Liver (tissue), 9 donors: ENCODE data around the gene P2RX5. TPM values are rescaled to one million over a fixed set of nuclear protein-coding genes. Genes with fewer than 3 reads are reported as not detected.

Experiments
- DNase-seq: peaks from one replicate; pipeline ENCODE4 v3.0.0-alpha.2; 2017; ENCODE audit warnings: low spot score
- H3K27ac ChIP-seq, 2 donors: one replicate each; pipeline ENCODE4 v1.7.0; 2013; ENCODE audit warnings: inconsistent platforms in 2 of 2, low read length in 2 of 2, control low read depth in 1 of 2, low read depth in 1 of 2, mild to moderate bottlenecking in 1 of 2
- H3K27me3 ChIP-seq, 4 donors: one replicate each; pipeline versions ENCODE4 v1.6.1 to v1.7.0; 2013; ENCODE audit warnings: low read length in 3 of 4, inconsistent platforms in 1 of 4, mild to moderate bottlenecking in 1 of 4, moderate library complexity in 1 of 4; ENCODE audit not compliant: control insufficient read depth in 4 of 4, insufficient read depth in 4 of 4
- H3K36me3 ChIP-seq, 4 donors: one replicate each; pipeline versions ENCODE4 v1.6.1 to v1.7.0; 2013; ENCODE audit warnings: low read length in 3 of 4, mild to moderate bottlenecking in 3 of 4, low read depth in 1 of 4, moderate library complexity in 1 of 4; ENCODE audit not compliant: control insufficient read depth in 4 of 4, insufficient read depth in 3 of 4
- H3K4me1 ChIP-seq, 4 donors: one replicate each; pipeline versions ENCODE4 v1.6.1 to v1.7.0; 2013; ENCODE audit warnings: low read length in 3 of 4, mild to moderate bottlenecking in 3 of 4, moderate library complexity in 1 of 4; ENCODE audit not compliant: control insufficient read depth in 4 of 4, insufficient read depth in 4 of 4
- H3K4me3 ChIP-seq, 3 donors: one replicate each; pipeline versions ENCODE4 v1.6.1 to v1.7.0; 2013; ENCODE audit warnings: low read length in 3 of 3, control low read depth in 1 of 3, low read depth in 1 of 3, mild to moderate bottlenecking in 1 of 3
- H3K9ac ChIP-seq, 2 donors: one replicate each; pipeline ENCODE4 v1.7.0; 2013; ENCODE audit warnings: low read length in 2 of 2, mild to moderate bottlenecking in 2 of 2, moderate library complexity in 2 of 2, control low read depth in 1 of 2, low read depth in 1 of 2
- H3K9me3 ChIP-seq, 4 donors: one replicate each; pipeline versions ENCODE4 v1.6.1 to v1.7.0; 2013; ENCODE audit warnings: low read length in 3 of 4; ENCODE audit not compliant: control insufficient read depth in 4 of 4
- ATF3 ChIP-seq: IDR thresholded peaks from 2 replicates; pipeline ENCODE4 v1.6.1; 2016; ENCODE audit warnings: antibody characterized with exemption
- EGR1 ChIP-seq, 2 donors: IDR thresholded peaks; 2 replicates each; pipeline ENCODE4 v1.6.1; 2016 to 2018; ENCODE audit warnings: antibody characterized with exemption in 2 of 2, low read depth in 2 of 2
- FOXA2 ChIP-seq: IDR thresholded peaks from 2 replicates; pipeline ENCODE4 v1.6.1; 2016; ENCODE audit warnings: antibody characterized with exemption
- GABPA ChIP-seq, 2 donors: IDR thresholded peaks in 1 of 2; conservative IDR thresholded peaks in 1 of 2; 2 replicates each; pipeline ENCODE4 v1.6.1; 2016; ENCODE audit warnings: antibody characterized with exemption in 2 of 2, mild to moderate bottlenecking in 1 of 2, moderate library complexity in 1 of 2
- HNF4A ChIP-seq, 2 donors: conservative IDR thresholded peaks; 2 replicates each; pipeline ENCODE4 v1.6.1; 2016; ENCODE audit warnings: antibody characterized with exemption in 2 of 2, mild to moderate bottlenecking in 2 of 2
- HNF4G ChIP-seq: IDR thresholded peaks from 2 replicates; pipeline ENCODE4 v1.6.1; 2016; ENCODE audit warnings: antibody characterized with exemption
- JUND ChIP-seq, 2 donors: IDR thresholded peaks; 2 replicates each; pipeline ENCODE4 v1.6.1; 2016; ENCODE audit warnings: antibody characterized with exemption in 2 of 2
- MAX ChIP-seq: IDR thresholded peaks from 2 replicates; pipeline ENCODE4 v1.6.1; 2016; ENCODE audit warnings: antibody characterized with exemption
- NR2F2 ChIP-seq: IDR thresholded peaks from 2 replicates; pipeline ENCODE4 v1.6.1; 2016; ENCODE audit warnings: antibody characterized with exemption
- RAD21 ChIP-seq, 2 donors: IDR thresholded peaks; 2 replicates each; pipeline ENCODE4 v1.6.1; 2016; ENCODE audit warnings: antibody characterized with exemption in 2 of 2, mild to moderate bottlenecking in 2 of 2
- REST ChIP-seq: IDR thresholded peaks from 2 replicates; pipeline ENCODE4 v1.6.1; 2016; ENCODE audit warnings: antibody characterized with exemption, mild to moderate bottlenecking
- RXRA ChIP-seq, 2 donors: IDR thresholded peaks; 2 replicates each; pipeline ENCODE4 v1.6.1; 2017 to 2018; ENCODE audit warnings: antibody characterized with exemption in 2 of 2, mild to moderate bottlenecking in 1 of 2
- SP1 ChIP-seq: IDR thresholded peaks from 2 replicates; pipeline ENCODE4 v1.6.1; 2018; ENCODE audit warnings: antibody characterized with exemption, mild to moderate bottlenecking
- TAF1 ChIP-seq: conservative IDR thresholded peaks from 2 replicates; pipeline ENCODE4 v1.6.1; 2016; ENCODE audit warnings: antibody characterized with exemption, mild to moderate bottlenecking
- YY1 ChIP-seq: IDR thresholded peaks from 2 replicates; pipeline ENCODE4 v1.6.1; 2016; ENCODE audit warnings: antibody characterized with exemption, mild to moderate bottlenecking
- WGBS: extraction: QIAGEN DNeasy Blood & Tissue Kit; methylation state at CpG from one replicate; pipeline ENCODE4 v1.1.7; 2013; 5-methylcytosine and 5-hydroxymethylcytosine counted together
- polyA plus RNA-seq, 2 donors: library from polyadenylated mRNA; stranded (reverse) in 1 of 2; unstranded in 1 of 2; fragments of 200-250 nt in 1 of 2; fragments of >200 nt in 1 of 2; fragmentation: Nextera tagmentation in 1 of 2; extraction: Ambion mirVana in 1 of 2; gene quantifications; one replicate each; pipeline versions ENCODE4 v1.2.1 to v1.2.3, GENCODE V29; 2013 to 2015
- total RNA-seq, 2 donors: library from RNA; depleted of rRNA; stranded (reverse); fragments of >200 nt; gene quantifications; one replicate each; pipeline ENCODE4 v1.2.3, GENCODE V29; 2014
- TF ChIP-seq, protein P1 (sequence below): IDR thresholded peaks from 2 replicates; pipeline ENCODE4 v1.6.1; 2016; ENCODE audit warnings: antibody characterized with exemption
- TF ChIP-seq, protein P2 (sequence below): fragments of 150-350 bp; IDR thresholded peaks from 2 replicates; pipeline ENCODE4 v1.5.1; 2017; ENCODE audit warnings: improper control_type of control experiment, low read depth, low read length; ENCODE audit not compliant: missing input control
- donor health status: healthy.
- donor health status: healthy.
- donor health status: healthy.
- donor health status: healthy.
- donor health status: healthy.

The P2RX5 gene
- total and polyA plus RNA-seq, 4 donors: 0.31 to 1.8 (median 1.1) TPM

DNA sequence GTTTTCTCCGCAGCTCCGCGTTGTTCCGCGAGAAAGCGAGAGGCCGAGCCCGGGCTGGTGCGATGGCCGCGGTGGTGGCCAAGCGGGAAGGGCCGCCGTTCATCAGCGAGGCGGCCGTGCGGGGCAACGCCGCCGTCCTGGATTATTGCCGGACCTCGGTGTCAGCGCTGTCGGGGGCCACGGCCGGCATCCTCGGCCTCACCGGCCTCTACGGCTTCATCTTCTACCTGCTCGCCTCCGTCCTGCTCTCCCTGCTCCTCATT, 26.9 kb downstream of the P2RX5 start:
- Histone ChIP-seq H3K9ac (peak overlapping the region; percentile 42 to 46), H3K27ac (peak overlapping the region; percentile 58 to 88), H3K4me3 (peak overlapping the region; percentile 84 to 98 (median 94)), H3K9me3 (no peaks in the 10 kb centered on the region), H3K4me1 (peaks cover 0 to 24% (median 23%) of the 10 kb centered on the region in 4 donors), H3K36me3 (peaks cover 0 to 7% (median 2%) of the 10 kb centered on the region in 4 donors), H3K27me3 (no peaks in the 10 kb centered on the region)
- TF ChIP-seq GABPA (IDR thresholded peaks at IDR 0.05 in 1 of 2, conservative IDR thresholded peaks at IDR 0.05 in 1 of 2) (no peak), TAF1 (no peak), HNF4A (conservative IDR thresholded peaks at IDR 0.05) (no peak), SP1 (no peak), JUND (IDR thresholded peaks at IDR 0.05) (no peak), ATF3 (no peak), FOXA2 (no peak), HNF4G (no peak), MAX (no peak), RAD21 (IDR thresholded peaks at IDR 0.05) (no peak), YY1 (no peak), EGR1 (IDR thresholded peaks at IDR 0.05; ENCODE audit: low read depth in 2 of 2) (no peak), REST (no peak), RXRA (IDR thresholded peaks at IDR 0.05) (no peak), NR2F2 (no peak)
- TF ChIP-seq, protein P1, sequence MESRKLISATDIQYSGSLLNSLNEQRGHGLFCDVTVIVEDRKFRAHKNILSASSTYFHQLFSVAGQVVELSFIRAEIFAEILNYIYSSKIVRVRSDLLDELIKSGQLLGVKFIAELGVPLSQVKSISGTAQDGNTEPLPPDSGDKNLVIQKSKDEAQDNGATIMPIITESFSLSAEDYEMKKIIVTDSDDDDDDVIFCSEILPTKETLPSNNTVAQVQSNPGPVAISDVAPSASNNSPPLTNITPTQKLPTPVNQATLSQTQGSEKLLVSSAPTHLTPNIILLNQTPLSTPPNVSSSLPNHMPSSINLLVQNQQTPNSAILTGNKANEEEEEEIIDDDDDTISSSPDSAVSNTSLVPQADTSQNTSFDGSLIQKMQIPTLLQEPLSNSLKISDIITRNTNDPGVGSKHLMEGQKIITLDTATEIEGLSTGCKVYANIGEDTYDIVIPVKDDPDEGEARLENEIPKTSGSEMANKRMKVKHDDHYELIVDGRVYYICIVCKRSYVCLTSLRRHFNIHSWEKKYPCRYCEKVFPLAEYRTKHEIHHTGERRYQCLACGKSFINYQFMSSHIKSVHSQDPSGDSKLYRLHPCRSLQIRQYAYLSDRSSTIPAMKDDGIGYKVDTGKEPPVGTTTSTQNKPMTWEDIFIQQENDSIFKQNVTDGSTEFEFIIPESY: no peak
- TF ChIP-seq, protein P2, sequence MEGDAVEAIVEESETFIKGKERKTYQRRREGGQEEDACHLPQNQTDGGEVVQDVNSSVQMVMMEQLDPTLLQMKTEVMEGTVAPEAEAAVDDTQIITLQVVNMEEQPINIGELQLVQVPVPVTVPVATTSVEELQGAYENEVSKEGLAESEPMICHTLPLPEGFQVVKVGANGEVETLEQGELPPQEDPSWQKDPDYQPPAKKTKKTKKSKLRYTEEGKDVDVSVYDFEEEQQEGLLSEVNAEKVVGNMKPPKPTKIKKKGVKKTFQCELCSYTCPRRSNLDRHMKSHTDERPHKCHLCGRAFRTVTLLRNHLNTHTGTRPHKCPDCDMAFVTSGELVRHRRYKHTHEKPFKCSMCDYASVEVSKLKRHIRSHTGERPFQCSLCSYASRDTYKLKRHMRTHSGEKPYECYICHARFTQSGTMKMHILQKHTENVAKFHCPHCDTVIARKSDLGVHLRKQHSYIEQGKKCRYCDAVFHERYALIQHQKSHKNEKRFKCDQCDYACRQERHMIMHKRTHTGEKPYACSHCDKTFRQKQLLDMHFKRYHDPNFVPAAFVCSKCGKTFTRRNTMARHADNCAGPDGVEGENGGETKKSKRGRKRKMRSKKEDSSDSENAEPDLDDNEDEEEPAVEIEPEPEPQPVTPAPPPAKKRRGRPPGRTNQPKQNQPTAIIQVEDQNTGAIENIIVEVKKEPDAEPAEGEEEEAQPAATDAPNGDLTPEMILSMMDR: no peak
- WGBS: under 1% methylated on average over 32 of the region's 32 CpGs
- no peak for DNase-seq
